Lower lobe of right lung (tissue), 2 donors: ENCODE measurements around the gene LIX1. TPM values are rescaled to one million over a fixed set of nuclear protein-coding genes. Genes with fewer than 3 reads are reported as not detected.

ENCODE experiments used
- ATAC-seq, 2 donors: fragments of 200-7000 bp; cut with Tn5 transposase; one replicate each; pipeline ENCODE4 v1.9.1; 2020 to 2022; ENCODE audit warnings: mild to moderate bottlenecking in 2 of 2, moderate library complexity in 2 of 2
- DNase-seq: peaks from one replicate; pipeline ENCODE4 v3.0.0-alpha.2; 2020
- H3K27ac ChIP-seq: fragments of 200-600 bp; one replicate; pipeline ENCODE4 v1.8.0; 2022
- H3K27me3 ChIP-seq: fragments of 200-600 bp; one replicate; pipeline ENCODE4 v1.8.0; 2022; ENCODE audit warnings: low read depth
- H3K36me3 ChIP-seq: fragments of 200-600 bp; one replicate; pipeline ENCODE4 v1.8.0; 2022; ENCODE audit warnings: mild to moderate bottlenecking
- H3K4me1 ChIP-seq: fragments of 200-600 bp; one replicate; pipeline ENCODE4 v1.8.0; 2022
- H3K4me3 ChIP-seq: fragments of 200-600 bp; one replicate; pipeline ENCODE4 v1.8.0; 2022; ENCODE audit warnings: mild to moderate bottlenecking
- H3K9me3 ChIP-seq: fragments of 200-600 bp; one replicate; pipeline ENCODE4 v1.8.0; 2022
- CTCF ChIP-seq: fragments of 200-600 bp; IDR thresholded peaks from one replicate; pipeline ENCODE4 v1.8.0; 2022; ENCODE audit warnings: antibody characterized with exemption, mild to moderate bottlenecking
- intact Hi-C: fragments of 100-400 bp; cut with DNase I; formaldehyde crosslinking; loops from one replicate; pipeline ENCODE4 v1.11.0; 2022
- total RNA-seq: library from RNA; stranded (reverse); fragmentation: NEBNext Ultra II Directional; extraction: Animal tissue kit (Norgen Biotek cat#: 25700); gene quantifications from one replicate; pipeline ENCODE4 v1.2.1, GENCODE V29; 2021
- donor health status: DM: no; HTN: yes; CAD: no; lungs with severe emphysema.

The LIX1 gene
- total RNA-seq, 1 donor from 2014 or later: not detected

GRCh38 chr5:97075649-97076048 is 66.8 kb downstream of the LIX1 start:
- no peaks in the 10 kb centered on the region for H3K27me3 ChIP-seq
- H3K4me3 ChIP-seq: no peak overlapping the region
- ATAC-seq: no peak

DNA sequence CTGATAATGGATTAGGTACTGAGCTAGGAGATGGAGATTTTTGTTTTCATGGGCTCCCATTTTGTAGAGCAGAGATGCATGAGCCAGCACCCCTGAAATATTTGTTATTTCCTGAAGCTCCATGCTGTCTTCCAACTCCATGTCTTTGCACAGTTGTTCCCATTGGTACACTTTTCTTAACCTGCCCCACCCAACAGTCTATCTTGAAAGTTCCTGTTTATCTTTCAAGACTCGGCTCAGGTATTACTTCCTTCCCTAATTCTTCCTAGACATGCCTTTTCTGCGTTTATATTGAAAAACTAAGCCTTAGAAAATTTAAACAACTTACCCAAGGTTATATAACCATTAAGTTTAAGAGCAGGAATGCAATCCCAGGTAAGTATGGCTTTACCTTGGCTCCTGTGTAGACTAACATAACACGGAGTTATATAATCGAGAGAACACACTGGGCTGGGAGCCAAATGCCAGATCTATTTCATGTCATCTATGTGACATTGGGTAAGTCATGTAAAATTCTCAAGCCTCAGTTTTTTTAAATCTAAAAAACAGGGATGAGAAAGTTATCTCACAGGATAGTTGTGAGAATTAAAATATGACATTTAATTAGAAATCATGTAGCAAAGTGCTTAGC is 67.4 kb downstream of the LIX1 start:
- Histone ChIP-seq H3K9me3 (no peaks in the 10 kb centered on the region), H3K27me3 (no peaks in the 10 kb centered on the region), H3K36me3 (no peaks in the 10 kb centered on the region), H3K4me3 (no peak overlapping the region), H3K27ac (no peak overlapping the region), H3K4me1 (no peaks in the 10 kb centered on the region)
- DNase-seq (no peak), ATAC-seq (no peak)
- intact Hi-C loops: no loop called here
- TF ChIP-seq CTCF: no peak

More at GRCh38 chr5:97075649-97076048, 66.8 kb downstream of the LIX1 start:
- H3K36me3 ChIP-seq: no peaks in the 10 kb centered on the region
- intact Hi-C loops: no loop called here
- no peak for TF ChIP-seq CTCF
- no peaks in the 10 kb centered on the region for H3K9me3 ChIP-seq
- DNase-seq: no peak
- no peaks in the 10 kb centered on the region for H3K4me1 ChIP-seq
- H3K27ac ChIP-seq: no peak overlapping the region

GRCh38 chr5:97073420-97073819 is 69.0 kb downstream of the LIX1 start:
- TF ChIP-seq CTCF: no peak
- DNase-seq: no peak
- H3K9me3 ChIP-seq: no peaks in the 10 kb centered on the region
- no peaks in the 10 kb centered on the region for H3K27me3 ChIP-seq
- no peak for ATAC-seq
- no peak overlapping the region for H3K27ac ChIP-seq
- no peaks in the 10 kb centered on the region for H3K4me1 ChIP-seq
- intact Hi-C loops: no loop called here
- H3K4me3 ChIP-seq: no peak overlapping the region
- H3K36me3 ChIP-seq: no peaks in the 10 kb centered on the region

DNA sequence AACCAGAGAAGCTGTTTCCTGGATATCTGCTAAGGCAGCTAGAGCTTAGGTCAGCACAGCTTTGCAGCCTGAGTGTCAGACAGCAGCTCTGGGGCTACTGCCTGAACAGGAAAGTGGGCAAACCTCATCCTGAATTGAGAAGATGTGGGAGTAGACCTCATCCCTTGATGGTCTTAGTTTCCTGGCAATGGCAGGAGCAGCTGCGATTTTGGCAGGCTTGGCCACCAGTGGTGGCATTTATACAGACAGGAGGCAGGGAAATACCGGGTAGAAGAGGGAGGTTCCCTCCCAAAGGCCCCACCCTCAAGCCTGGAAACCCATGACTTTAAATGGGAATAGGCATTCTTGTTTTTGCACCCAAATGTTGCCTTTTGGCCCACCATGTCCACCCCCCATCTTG is 69.7 kb downstream of the LIX1 start:
- Histone ChIP-seq H3K4me3 (no peak overlapping the region), H3K36me3 (no peaks in the 10 kb centered on the region), H3K27me3 (no peaks in the 10 kb centered on the region), H3K27ac (no peak overlapping the region), H3K4me1 (no peaks in the 10 kb centered on the region), H3K9me3 (no peaks in the 10 kb centered on the region)
- DNase-seq (no peak), ATAC-seq (no peak)
- TF ChIP-seq CTCF: no peak
- intact Hi-C loops: no loop called here

DNA sequence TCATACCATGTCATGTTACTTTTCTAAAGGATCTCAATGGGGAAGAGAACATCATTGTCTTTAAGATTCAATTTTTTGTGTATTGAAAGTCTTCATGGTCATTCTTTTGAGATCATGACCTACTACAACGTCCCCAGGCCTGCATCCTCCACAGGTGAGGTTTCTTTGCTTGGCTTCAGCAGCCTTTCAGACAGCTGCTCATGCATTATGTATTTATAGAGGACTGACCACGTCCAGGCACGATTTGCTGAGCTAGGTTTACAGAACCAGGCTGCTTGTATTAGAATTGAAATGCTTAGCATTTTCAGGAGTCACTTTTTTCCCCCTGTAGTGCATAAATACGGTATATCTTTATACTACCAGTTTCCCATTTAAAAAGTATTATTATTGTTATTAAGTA is 70.4 kb downstream of the LIX1 start:
- Histone ChIP-seq H3K36me3 (no peaks in the 10 kb centered on the region), H3K27me3 (no peaks in the 10 kb centered on the region), H3K4me1 (no peaks in the 10 kb centered on the region), H3K9me3 (no peaks in the 10 kb centered on the region), H3K27ac (no peak overlapping the region), H3K4me3 (no peak overlapping the region)
- ATAC-seq (no peak), DNase-seq (no peak)
- intact Hi-C loops: no loop called here
- no peak for TF ChIP-seq CTCF

DNA sequence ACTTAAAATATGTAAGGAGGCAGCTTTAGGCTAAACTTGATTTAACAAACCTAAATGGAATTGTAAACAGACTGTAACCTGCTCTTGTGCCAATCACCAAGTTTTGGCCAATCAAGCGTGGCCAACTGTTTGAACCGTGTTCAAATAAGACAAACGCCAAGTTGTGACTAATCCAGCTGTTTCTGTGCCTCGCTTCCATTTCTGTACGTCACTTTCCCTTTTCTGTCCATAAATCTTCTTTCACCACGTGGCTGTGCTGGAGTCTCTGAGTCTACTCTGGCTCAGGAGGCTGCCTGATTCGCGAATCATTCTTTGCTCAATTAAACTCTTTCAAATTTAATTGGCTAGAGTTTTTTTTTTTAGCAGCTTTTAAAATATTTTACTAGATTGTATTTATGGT is 71.3 kb downstream of the LIX1 start:
- intact Hi-C loops: no loop called here
- H3K4me1 ChIP-seq: no peaks in the 10 kb centered on the region
- H3K27ac ChIP-seq: no peak overlapping the region
- ATAC-seq: no peak
- no peaks in the 10 kb centered on the region for H3K27me3 ChIP-seq
- H3K4me3 ChIP-seq: no peak overlapping the region
- H3K9me3 ChIP-seq: no peaks in the 10 kb centered on the region
- no peak for TF ChIP-seq CTCF
- DNase-seq: no peak
- no peaks in the 10 kb centered on the region for H3K36me3 ChIP-seq
